ENCODE results near the gene HADHA. TPM values are rescaled to one million over a fixed set of nuclear protein-coding genes. Genes with fewer than 3 reads are reported as not detected.

HADHA gene
- 126 and 140 TPM in 2 replicates for total RNA-seq

DNA sequence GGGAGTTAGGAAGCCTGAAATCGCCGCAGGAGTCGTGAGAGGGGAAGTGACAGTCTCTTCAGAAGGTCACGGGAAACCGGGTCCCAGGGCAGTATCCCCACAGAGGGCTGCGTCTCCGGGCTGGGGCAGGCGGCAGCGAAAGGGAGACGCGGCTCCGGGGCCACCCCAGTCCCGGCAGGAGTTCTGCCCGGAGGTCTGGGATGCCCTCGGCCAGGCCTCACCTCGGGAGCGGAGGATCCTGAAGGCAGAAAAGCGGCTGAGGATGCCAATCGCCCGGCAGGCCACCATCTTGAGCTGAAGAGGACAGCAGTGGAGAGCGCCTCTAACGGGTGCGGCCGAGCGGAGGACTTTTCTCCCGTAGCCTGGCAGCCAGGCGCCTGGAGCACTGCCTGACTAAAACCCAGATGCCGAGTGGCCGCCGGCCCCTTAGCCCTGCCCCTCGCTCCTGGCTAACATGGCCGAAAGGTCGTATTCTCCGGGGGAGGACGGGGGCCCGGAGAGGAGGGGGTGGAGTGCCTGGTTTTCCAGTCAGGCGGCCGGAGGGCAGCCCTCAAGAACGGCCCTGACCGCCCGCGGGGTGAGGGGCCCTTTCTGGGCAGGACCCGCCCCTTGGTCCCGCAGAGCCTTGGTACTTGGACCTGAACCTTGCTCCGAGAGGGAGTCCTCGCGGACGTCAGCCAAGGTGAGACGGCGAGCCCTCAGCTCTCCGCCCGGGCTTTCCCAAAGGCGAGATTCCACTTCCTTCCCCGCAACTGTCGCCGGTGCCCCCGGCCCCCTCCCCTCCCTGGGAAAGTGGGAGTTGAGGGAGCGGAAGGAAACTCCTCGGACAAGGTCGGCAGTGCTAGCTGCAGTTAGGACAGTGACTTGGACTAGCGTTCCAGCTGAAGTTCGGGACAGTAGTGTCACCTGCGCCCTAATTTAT, at the start of gene HADHA, which contains the start of gene HADHB:
Gene HADHA, minus strand, starts transcription at position 324 of the 922 bp plus-strand sequence. Its CDS starts 36 bp downstream, at position 288.
Gene HADHB, plus strand, starts transcription at position 631 of the 922 bp plus-strand sequence. CDS start 9,316 bp downstream, outside the sequence.

DNA sequence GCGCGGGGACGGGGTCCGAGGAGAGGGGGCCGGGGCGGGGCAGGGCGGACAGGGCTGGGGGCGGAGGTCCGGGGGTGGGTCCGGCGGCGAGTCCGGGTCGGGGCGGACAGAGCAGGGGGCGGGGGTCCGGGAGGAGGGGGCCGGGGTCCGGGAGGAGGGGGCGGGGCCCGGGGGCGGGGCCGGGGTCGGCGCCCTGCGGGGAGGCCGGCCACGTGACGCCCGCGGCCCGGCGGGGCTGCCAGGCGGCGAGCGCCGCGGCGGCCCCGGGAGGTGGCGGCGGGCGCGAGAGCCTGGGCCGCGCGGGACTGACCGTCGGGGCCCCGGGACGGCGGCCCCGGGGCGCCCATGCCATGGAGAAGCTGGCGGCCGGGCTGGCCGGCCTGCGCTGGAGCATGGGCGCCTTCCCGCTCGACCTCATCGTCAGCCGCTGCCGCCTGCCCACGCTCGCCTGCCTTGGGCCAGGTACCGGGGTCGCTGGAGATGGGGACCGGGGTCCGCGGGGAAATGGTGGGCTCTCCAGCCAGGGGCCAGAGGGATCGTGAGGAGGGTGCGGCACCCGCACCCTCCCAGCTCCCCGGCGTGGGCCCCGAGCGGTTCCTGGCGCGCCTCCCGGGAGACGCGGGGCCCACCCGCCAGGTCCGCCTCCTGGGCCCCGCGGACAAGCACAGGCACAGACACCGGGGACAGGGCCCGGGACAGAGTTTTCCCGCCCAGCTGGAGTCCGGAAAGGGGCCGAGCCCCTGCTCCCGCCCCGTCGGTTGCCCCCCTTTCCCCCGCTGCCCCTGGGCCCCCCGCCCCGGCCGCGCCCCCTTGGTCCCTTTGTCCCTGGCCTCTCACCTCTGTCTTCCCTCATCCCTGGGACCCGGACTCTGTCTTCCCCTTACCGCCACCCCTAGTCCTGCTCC, 71.3 kb downstream of the HADHA start, which contains the start of gene GAREM2:
Gene GAREM2, plus strand, starts transcription at position 218 of the 905 bp plus-strand sequence. Its CDS starts 133 bp downstream, at position 351.

Other genes starting within 250 kb of the HADHA start
- 124 and 130 TPM in 2 replicates for gene RAB10, start 210.5 kb downstream of the HADHA start, total RNA-seq
- gene GAREM2, start 71.5 kb downstream of the HADHA start, total RNA-seq, result 1.7 and 2.4 TPM in 2 replicates
- 103 and 112 TPM in 2 replicates for gene HADHB, start 307 bp upstream of the HADHA start, total RNA-seq
- gene SELENOI, start 101.5 kb upstream of the HADHA start, total RNA-seq, result 15.8 and 18.7 TPM in 2 replicates
- gene ADGRF3, start 102.2 kb upstream of the HADHA start, total RNA-seq, result 0.20 and 0.26 TPM in 2 replicates
- 0.07 TPM in 1 of 2 replicates, not detected in the other for gene DRC1, start 157.3 kb upstream of the HADHA start, total RNA-seq
- 0.03 TPM in 1 of 2 replicates, not detected in the other for gene OTOF, start 233.5 kb upstream of the HADHA start, total RNA-seq

All from smooth muscle cell of the pulmonary artery (primary cell).